HG03354 (cell line): ENCODE results near the gene MTA1.

Source experiments
- ATAC-seq: cut with Tn5 transposase; IDR thresholded peaks from one replicate; pipeline ENCODE4 v1.9.1; 2021; ENCODE audit warnings: mild to moderate bottlenecking; ENCODE audit not compliant: unreplicated experiment, poor library complexity, severe bottlenecking

Gene MTA1

GRCh38 chr14:105421723-105422615, 2.3 kb downstream of the MTA1 start:
- no peak for ATAC-seq

DNA sequence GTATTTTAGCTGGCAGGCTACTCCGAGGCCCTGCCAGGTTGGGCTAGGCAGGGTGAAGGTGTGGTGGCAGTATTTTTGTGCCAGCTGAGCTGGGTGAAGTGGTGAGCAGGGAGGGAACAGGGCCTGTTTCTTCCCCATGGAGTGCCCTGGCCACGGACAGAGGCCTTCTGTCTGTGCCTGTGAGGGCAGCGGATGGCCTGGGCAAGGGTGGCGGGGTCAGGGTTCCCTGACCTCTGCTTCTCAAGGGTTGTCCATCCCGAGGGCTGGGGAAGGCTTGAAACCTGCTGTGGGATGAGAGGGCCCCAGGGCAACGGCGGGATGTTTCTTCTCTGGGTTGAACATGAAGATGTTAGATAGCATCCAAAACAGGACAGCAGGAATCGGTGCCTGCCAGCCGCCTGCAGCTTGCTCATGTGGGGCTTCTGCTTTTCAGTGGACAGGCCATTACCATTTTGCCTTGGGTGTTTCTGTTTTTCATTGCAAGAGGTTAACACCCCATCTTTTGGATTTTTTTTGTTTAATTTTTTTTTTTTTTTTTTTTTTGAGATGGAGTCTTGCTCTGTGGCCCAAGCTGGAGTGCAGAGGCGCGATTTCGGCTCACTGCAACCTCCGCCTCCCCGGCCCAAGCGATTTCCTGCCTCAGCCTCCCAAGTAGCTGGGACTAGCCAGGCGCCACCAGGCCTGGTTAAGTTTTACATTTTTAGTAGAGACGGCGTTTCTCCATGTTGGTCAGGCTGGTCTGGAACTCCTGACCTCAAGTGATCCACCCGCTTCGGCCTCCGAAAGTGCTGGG, 3.3 kb downstream of the MTA1 start:
- ATAC-seq = no peak

- no peak for ATAC-seq
Observed at GRCh38 chr14:105423488-105424195, 4.0 kb downstream of the MTA1 start.

DNA sequence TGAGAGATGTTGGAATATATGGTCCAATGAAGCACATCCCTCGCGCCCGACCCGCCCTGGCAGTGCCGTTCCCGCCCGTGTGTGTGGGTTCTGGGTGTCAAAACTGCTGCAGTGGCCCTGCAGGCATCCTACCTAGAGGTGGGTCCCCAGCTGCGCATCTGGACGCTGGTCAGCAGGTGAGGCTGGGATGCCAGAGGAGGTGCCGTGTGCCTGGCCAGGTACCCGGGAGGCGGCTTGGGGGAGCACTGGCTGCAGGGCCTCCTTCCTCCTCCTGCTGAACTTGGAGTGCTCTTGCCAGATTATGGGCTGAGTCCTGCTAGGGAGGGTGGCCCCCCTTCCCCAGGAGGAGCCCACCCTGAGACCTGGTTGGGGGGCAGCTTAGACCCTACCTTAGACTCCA, 5.2 kb downstream of the MTA1 start:
- ATAC-seq = no peak

DNA sequence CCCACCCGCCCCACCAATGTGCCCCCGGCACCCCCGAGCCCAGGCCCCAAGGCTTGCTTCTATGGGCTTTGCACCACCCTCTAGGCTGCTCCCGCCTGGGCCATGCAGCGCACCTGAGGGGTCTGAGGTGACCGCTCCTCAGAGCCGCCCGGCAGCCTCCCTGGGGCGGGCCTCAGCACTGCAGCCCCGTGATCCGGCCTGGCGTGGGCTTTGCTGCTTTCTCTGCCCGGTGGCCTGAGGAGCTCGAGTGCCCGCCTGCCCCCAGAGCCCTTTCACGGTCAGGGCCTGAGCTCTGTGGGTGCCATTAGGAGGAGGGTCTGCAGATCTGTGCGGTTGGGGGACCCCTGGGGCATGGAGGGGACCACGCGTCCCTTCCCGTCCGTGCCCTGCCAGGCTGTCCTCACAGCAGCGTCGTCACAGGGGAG, 6.2 kb downstream of the MTA1 start:
- ATAC-seq = no peak

- no peak for ATAC-seq
Observed at GRCh38 chr14:105426416-105427130, 6.9 kb downstream of the MTA1 start.

- no peak for ATAC-seq
Observed at GRCh38 chr14:105427412-105427811, 7.8 kb downstream of the MTA1 start.

DNA sequence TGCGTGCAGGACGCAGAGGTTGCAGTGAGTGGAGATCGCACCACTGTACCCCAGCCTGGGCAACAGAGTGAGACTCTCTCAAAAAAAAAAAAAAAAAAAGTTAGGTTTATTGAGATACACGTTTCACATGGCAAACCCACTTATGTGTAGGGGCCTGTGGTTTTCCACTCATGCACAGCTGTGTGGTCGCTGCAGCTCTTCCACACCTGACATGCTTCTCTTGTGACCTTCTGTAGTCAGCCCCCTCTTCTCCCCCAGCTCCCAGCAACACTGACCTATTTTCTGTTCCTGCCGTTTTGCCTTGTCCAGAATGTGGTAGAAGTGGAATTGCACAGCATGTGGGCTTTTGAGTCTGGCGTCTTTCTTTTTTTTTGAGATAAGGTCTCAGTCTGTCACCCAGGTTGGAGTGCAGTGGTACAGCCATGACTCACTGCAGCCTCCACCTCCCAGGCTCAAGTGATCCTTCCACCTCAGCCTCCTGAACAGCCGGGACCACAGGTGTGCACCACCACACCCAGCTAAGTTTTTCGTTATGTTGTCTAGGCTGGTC, 8.4 kb downstream of the MTA1 start:
- no peak for ATAC-seq

GRCh38 chr14:105430042-105430441, 10.4 kb downstream of the MTA1 start:
- ATAC-seq = no peak

- no peak for ATAC-seq
Observed at GRCh38 chr14:105430565-105430964, 10.9 kb downstream of the MTA1 start.

GRCh38 chr14:105431256-105431655, 11.6 kb downstream of the MTA1 start:
- no peak for ATAC-seq

- ATAC-seq = no peak
Observed at GRCh38 chr14:105432657-105433056, 13.0 kb downstream of the MTA1 start.

- no peak for ATAC-seq
Observed at GRCh38 chr14:105433161-105433605, 13.6 kb downstream of the MTA1 start.

DNA sequence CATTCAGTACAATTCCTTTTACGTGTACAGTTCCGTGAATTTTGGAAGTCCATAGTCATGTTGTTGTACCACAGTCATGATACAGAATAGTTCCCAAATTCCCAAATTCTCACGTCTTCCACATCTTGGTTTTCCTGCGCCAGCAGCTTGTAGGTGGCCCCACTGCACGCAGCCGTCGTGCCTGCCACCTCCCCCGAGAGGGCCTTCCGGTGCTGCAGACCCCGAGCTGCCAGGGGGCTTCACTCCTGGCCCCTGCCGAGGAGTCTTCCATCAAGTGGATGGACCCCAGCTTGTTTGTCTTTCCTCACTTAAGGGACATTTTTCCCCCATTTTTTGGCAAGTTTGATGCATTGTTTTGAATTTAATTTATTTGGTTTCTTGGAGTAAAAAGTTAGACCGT, 16.8 kb downstream of the MTA1 start:
- no peak for ATAC-seq

- no peak for ATAC-seq
Observed at GRCh38 chr14:105436891-105437722, 17.5 kb downstream of the MTA1 start.

DNA sequence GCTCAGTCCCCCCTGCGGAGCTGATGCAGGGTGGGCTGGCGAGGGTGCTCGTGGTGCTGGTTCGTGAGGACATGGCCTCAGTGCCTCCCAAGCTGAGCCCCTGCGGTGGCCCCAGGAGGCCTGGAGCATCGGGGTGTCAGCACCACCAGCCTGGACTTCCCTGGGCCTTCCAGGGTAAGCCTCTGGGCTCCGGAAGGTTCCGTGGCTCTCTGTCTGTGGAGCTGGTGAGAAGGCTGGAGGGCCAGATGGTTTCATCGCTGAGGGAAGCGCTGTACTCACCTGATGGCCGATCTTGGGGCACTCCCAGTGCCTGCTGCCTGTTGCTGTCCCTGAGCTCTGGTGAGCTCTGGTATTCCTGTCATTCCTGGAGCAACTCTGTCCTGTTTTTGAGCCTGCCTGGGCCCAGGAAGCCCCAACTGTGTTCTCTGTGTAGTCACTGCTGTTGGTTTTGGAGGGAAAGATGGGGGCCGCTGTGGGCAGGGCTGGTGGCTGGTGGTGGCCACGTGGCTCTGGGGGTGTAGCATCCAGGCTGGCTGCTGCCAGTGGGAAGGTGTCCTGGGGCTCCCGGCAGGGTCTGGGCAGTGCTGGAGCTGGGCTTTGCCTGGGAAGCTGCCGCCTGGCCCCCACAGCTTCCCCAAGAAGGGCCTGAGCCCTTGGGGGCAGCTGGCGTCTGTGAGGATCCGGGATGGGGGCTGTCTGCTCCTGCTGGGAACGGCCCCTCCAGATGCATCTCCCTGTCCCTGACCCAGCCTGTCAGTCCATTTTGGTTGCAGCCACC, 18.3 kb downstream of the MTA1 start:
- ATAC-seq = no peak

- ATAC-seq = no peak
Observed at GRCh38 chr14:105439179-105439578, 19.6 kb downstream of the MTA1 start.
